HG03066 (cell line): ENCODE data around the gene PARD3.

Experiments
- ATAC-seq: cut with Tn5 transposase; IDR thresholded peaks from one replicate; pipeline ENCODE4 v1.9.1; 2021; ENCODE audit warnings: low read depth; ENCODE audit not compliant: unreplicated experiment

PARD3 gene

GRCh38 chr10:34250722-34251121, 564.4 kb downstream of the PARD3 start:
- no peak for ATAC-seq

DNA sequence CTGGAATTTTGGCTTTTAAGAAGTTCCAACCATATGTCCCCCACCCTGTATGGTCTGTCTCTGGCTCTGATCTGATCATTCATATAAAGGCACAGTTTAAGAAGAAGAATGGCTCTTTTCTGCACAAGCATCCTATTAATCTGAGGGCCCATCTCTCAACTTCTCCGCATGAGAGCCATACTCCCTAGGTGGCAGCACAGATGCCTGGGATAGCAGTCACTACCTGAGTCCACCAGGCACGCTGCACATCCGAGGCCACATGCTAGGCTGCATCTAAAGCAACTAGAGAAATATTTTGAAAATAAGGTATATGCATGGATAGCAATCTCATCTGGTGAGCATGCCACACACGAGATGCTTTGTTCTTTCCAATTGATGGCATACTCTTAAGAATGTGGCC, 565.5 kb downstream of the PARD3 start:
- ATAC-seq = no peak

DNA sequence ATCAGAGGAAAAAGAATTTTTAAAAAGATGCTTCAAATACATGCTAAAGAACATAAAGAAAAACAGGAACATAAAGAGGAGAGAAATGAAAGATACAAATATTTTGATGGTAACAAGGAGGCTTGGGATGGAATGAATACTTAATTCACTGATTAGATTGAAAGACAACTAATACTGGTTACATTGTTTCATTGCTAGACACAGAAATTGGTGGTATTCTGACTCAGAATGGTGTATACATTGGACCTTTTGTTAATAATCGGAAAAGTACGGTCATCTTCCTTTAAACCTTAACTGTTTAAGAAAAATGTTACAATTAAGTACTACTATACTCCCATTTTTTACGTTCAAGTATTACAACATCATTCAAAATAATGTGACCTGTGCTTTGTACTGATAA, 567.5 kb downstream of the PARD3 start:
- ATAC-seq = no peak

GRCh38 chr10:34244756-34245484, 570.2 kb downstream of the PARD3 start:
- no peak for ATAC-seq

DNA sequence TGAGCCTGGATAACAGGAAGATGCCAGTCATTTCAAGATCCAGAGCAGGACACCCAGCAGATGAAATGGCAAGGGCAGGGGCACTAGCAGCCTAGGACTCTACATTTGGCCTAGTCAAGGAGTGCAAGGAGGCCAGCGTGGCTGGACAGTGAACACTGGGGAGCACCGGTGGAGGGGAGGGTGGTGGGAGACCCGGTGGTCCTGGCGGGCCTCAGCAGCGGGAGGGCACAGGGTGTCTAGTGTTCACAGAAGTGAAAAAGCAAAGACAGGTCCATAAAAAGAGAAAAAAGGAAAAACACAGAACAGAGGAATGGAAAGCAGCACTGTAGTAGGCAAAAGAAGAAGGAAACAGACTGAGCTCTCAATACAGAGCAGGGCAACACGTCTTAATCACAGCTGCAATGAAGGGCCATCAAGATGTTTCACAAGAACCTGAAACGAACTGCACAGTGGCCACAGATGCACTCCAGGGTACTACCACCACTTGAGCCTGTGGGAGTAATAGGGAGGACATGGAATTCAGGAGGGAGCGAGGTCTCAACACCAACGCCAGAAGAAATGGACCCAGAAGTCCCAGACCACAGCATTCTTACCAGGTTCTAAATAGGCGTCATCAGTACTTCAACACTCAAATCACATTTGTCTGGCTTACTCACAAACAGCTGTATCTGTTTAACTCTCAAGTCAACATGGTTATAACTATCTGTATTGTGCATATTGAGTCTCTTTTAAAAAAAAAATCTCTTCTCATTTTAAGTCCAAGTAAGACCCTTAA, 573.7 kb downstream of the PARD3 start:
- no peak for ATAC-seq

DNA sequence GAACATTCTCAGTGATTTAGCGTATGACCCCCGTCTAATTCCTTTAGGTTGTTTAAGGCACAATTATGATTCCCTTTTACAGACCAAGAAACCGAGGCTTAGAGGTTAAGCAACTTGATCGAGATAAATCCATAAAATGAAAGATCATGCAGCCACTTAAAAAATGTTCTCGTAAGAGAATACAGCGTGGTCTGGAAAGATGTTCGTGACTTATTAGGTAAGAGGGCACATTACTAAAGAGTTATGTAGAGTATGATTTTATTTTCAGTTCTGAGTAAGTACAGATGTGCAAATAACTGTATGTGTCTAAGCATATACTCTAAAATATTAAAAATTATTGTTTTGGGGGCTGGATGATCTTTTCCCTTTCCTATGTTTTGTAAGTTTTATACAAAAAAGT, 575.1 kb downstream of the PARD3 start:
- ATAC-seq = no peak

GRCh38 chr10:34237898-34238455, 577.1 kb downstream of the PARD3 start:
- ATAC-seq = no peak

- no peak for ATAC-seq
Measured at GRCh38 chr10:34236931-34237330, 578.2 kb downstream of the PARD3 start.

DNA sequence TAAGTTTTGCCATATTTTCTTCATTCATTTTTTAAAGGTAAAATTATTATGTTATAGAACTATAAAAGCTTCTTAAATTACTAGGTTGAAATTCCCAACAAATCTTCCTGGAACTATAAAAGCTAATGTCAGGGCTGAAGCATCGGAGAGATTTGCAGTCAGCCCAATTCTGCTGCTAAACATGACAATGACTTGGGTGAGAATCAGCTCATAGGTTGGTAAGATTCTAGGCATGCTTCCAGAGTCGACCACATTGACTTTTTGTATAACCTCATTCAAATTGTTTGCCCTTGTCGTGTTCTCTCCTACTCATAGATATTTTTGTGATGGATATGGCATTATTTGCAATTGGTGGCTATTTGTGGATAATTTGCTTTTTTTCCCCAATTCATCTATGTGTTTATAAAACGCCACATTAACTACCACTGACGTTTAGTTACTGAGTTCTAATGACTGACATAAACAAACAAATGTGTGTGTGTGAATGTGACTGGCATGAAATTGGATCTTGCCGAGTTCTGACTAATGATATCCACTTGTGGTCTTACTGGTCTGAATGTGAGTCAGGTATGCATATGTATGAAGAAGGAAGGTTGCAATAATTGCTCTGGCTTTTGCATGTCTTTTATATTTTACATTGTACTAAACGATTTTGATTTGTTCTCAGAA, 579.8 kb downstream of the PARD3 start:
- no peak for ATAC-seq

DNA sequence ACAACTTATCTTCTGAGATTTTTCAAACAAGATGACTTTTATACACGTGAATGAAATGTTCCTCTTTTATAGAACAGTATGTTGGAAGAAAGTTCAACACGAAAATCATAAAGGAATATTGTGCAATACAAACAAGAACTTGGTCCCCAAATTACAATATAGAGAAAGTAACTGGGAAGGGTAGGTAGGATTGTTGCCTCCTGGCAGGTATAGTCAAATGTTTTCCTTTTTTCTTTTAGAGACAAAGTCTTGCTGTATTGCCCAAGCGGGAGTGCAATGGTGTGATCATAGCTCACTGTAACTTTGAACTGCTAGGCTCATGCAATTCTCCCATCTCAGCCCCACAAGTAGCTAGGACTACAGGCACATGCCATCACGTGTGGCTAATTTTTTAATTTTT, 582.6 kb downstream of the PARD3 start:
- no peak for ATAC-seq

DNA sequence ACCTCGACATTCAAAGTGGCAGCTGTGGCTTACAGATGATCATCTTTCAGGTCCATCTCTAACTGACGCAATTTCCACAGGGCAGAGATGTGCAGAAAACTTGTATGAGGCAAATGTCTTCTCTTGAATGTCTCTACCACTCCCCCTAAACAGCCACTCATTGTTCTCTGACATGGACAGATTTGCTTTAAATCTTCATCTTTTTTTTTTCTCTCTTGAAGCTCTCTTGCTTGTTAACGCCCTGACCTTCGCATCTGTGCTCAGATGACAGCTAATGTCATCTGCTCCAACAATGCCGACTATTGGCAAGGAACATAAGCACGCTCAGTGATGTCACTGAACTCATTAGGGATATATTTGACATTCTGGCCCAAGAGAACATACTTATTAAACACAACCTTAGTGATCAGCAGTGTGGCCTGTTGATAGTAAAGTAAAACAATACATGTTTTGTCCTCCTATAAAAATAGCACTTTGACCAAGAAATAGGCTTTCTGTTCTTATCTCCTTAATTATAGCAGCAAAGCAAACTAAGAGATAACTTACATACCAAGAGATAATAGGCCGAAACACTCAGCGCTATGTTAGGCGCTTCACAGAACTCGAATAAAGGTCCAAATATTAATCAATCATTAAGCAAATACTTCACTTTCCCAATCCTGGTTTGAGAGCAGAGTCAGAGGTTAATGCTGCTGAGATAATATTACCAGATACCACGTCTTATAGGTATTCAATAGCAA, 583.5 kb downstream of the PARD3 start:
- ATAC-seq = no peak

GRCh38 chr10:34229917-34230316, 585.2 kb downstream of the PARD3 start:
- no peak for ATAC-seq

DNA sequence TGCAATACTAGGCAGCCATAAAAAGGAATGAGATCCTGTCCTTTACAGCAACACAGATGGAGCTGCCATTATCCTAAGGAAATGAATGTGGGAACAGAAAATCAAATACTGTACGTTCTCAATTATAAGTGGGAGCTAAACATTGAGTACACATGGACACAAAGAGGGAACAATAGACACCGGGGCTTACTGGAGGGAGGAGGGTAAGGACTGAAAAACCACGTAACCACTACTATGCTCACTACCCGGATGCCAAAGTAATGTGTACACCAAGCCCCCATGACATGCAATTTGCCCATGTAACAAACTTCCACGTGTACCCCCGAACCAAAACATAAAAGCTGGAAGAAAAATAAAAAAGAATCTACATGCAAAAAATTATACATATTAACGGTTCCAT, 587.0 kb downstream of the PARD3 start:
- no peak for ATAC-seq

- no peak for ATAC-seq
Measured at GRCh38 chr10:34224639-34225038, 590.5 kb downstream of the PARD3 start.

DNA sequence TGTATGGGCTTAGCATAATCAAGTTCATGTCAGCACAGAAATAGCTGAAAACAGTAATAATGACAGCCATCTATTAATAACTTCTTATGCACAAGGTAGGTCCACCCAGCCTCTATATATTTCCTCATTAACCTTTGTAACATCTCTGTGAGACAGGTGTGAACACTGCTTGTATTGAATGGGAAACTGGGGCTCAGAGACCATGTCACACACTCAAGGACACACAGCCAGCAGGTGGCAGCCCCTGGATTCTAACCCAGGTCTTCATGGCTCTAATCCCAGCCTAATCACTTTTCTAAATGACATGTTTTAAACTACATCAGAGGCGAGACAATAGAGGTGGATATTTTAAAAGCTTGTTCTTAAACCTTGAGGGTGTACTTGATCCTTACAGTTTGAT, 591.4 kb downstream of the PARD3 start:
- ATAC-seq = no peak

DNA sequence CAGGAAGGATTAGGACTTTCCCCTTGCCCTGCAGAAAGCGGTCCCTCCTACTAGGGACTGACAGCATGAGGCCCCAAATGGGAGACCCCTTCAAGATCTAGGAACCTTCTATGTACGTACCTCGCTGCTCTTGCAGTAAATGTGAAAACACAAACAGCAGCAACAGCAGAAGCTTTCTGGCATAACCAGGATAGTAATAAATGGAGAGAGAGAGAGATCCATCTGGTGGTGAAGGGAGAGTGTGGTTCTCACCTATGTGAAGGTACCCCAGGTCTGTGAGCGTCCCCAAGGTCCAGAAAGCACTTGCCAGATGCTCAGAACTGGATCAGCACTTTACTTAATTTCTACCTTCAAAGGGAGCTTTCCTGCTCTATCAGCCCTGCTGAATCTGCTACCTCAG, 592.7 kb downstream of the PARD3 start:
- no peak for ATAC-seq

GRCh38 chr10:34219753-34220548, 595.1 kb downstream of the PARD3 start:
- no peak for ATAC-seq

DNA sequence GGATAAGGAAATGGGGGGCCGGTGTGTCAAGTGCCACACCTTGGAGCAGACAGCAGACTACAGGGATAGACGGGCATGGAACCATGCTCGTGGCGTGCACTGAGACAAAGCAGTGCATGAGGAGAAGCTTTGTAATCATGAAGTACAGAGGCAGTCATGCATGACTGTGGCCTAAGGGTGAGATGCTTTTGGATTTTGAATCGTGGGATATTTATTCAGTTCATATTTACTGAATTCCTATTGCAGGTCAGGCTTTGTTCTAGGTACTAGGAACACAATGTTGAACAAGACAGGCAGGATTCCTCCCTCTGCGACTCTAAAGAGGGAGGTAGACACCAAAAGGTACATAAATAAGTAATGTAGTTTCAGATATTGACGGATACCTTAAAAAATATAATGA, 597.6 kb downstream of the PARD3 start:
- ATAC-seq = no peak

- no peak for ATAC-seq
Measured at GRCh38 chr10:34216348-34216945, 598.6 kb downstream of the PARD3 start.
